ENCODE data around the gene CLDN20.
"Not testable (repeated sequence)": the region's sequence is repeated elsewhere in the genome, so short reads cannot be mapped to it uniquely, and the experiment has no call there.

Gene CLDN20

GRCh38 chr6:155263373-155264063 is at the start of gene CLDN20:
TSS of gene CLDN20 (plus strand) at chr6:155264013. CDS start at chr6:155275720, 11,707 bp downstream.
- in situ Hi-C loops (cut with HindIII; ENCODE audit: low sequenced_read_pairs), result loop anchor here (25.0 kb wide), 1 partner anchor 326 kb away; no protein-coding TSS in a partner anchor

- in situ Hi-C loops (cut with HindIII; ENCODE audit: low sequenced_read_pairs), result no loop called here
Measured at GRCh38 chr6:155215906-155216305, 47.9 kb upstream of the CLDN20 start.

- in situ Hi-C loops (cut with HindIII; ENCODE audit: low sequenced_read_pairs), result no loop called here
Measured at GRCh38 chr6:155216312-155217046, 47.3 kb upstream of the CLDN20 start.

- in situ Hi-C loops (cut with HindIII; ENCODE audit: low sequenced_read_pairs), result not testable (repeated sequence)
Measured at GRCh38 chr6:155218711-155219110, 45.1 kb upstream of the CLDN20 start.

GRCh38 chr6:155219299-155219698 is 44.5 kb upstream of the CLDN20 start:
- in situ Hi-C loops (cut with HindIII; ENCODE audit: low sequenced_read_pairs), result no loop called here

GRCh38 chr6:155219858-155220301 is 43.9 kb upstream of the CLDN20 start:
- in situ Hi-C loops (cut with HindIII; ENCODE audit: low sequenced_read_pairs), result no loop called here

- in situ Hi-C loops (cut with HindIII; ENCODE audit: low sequenced_read_pairs), result no loop called here
Measured at GRCh38 chr6:155221086-155221485, 42.7 kb upstream of the CLDN20 start.

GRCh38 chr6:155222506-155222905 is 41.3 kb upstream of the CLDN20 start:
- in situ Hi-C loops (cut with HindIII; ENCODE audit: low sequenced_read_pairs), result no loop called here

- in situ Hi-C loops (cut with HindIII; ENCODE audit: low sequenced_read_pairs), result no loop called here
Measured at GRCh38 chr6:155223646-155224451, 40.0 kb upstream of the CLDN20 start.

GRCh38 chr6:155224618-155225017 is 39.2 kb upstream of the CLDN20 start:
- in situ Hi-C loops (cut with HindIII; ENCODE audit: low sequenced_read_pairs), result no loop called here

GRCh38 chr6:155227046-155227445 is 36.8 kb upstream of the CLDN20 start:
- in situ Hi-C loops (cut with HindIII; ENCODE audit: low sequenced_read_pairs), result no loop called here

GRCh38 chr6:155228546-155229166 is 35.2 kb upstream of the CLDN20 start:
- in situ Hi-C loops (cut with HindIII; ENCODE audit: low sequenced_read_pairs), result no loop called here

- in situ Hi-C loops (cut with HindIII; ENCODE audit: low sequenced_read_pairs), result not testable (repeated sequence)
Measured at GRCh38 chr6:155230975-155231374, 32.8 kb upstream of the CLDN20 start.

GRCh38 chr6:155232848-155233247 is 31.0 kb upstream of the CLDN20 start:
- in situ Hi-C loops (cut with HindIII; ENCODE audit: low sequenced_read_pairs), result no loop called here

- in situ Hi-C loops (cut with HindIII; ENCODE audit: low sequenced_read_pairs), result no loop called here
Measured at GRCh38 chr6:155234167-155234566, 29.6 kb upstream of the CLDN20 start.

- in situ Hi-C loops (cut with HindIII; ENCODE audit: low sequenced_read_pairs), result no loop called here
Measured at GRCh38 chr6:155234687-155235086, 29.1 kb upstream of the CLDN20 start.

GRCh38 chr6:155235087-155235486 is 28.7 kb upstream of the CLDN20 start:
- in situ Hi-C loops (cut with HindIII; ENCODE audit: low sequenced_read_pairs), result no loop called here

GRCh38 chr6:155237613-155238012 is 26.2 kb upstream of the CLDN20 start:
- in situ Hi-C loops (cut with HindIII; ENCODE audit: low sequenced_read_pairs), result no loop called here

- in situ Hi-C loops (cut with HindIII; ENCODE audit: low sequenced_read_pairs), result no loop called here
Measured at GRCh38 chr6:155240905-155241600, 22.8 kb upstream of the CLDN20 start.

- in situ Hi-C loops (cut with HindIII; ENCODE audit: low sequenced_read_pairs), result no loop called here
Measured at GRCh38 chr6:155241966-155242365, 21.8 kb upstream of the CLDN20 start.

Data from endothelial cell of hepatic sinusoid (primary cell).